HuH-7 (cell line): ENCODE measurements around the gene PODN.

Source experiments
- DNase-seq: peaks from one replicate; pipeline ENCODE4 v3.0.0; 2011; ENCODE audit warnings: low spot score

Gene PODN

DNA sequence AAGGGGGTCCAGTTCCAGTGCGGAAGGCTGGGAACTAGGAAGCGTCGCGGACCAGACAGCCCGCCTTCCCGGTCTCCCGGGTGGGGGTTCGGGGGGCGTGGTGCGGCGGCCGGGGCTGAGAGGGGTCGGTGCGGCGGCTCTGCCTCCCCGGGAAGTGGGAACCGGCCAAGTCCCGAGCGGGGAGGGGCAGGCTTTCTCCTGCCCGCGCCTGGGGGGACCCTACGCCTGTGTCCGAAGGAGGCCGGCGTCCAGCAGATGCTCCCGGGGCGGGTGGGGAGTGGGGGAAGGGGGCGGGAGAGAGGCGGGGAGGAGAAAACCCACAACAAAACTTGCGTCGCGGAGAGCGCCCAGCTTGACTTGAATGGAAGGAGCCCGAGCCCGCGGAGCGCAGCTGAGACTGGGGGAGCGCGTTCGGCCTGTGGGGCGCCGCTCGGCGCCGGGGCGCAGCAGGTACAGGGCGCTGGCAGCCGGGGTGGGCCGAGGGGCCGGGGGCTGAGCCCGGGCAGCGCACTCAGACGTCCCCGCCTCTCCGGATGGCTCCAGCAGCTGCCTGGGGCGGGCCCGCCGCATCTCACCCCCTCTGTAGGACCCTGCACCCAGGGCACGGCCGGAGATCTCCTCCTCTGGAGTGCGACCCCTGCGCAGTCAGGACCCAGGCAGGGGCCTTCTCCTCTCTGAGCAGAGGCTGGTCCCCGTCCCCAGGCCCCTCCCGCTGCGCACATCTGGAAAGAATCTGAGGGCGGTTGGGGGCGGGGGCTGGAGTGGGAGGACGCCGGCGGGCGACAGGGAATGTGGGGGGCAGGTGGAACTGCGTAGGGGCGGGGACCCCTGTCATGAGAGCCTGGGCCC lies at the start of gene PODN:
Gene PODN (plus strand): TSS at position 355 of the 849 bp plus-strand sequence. CDS start 7,643 bp downstream, outside the sequence.
- peak; percentile 51 for DNase-seq

DNA sequence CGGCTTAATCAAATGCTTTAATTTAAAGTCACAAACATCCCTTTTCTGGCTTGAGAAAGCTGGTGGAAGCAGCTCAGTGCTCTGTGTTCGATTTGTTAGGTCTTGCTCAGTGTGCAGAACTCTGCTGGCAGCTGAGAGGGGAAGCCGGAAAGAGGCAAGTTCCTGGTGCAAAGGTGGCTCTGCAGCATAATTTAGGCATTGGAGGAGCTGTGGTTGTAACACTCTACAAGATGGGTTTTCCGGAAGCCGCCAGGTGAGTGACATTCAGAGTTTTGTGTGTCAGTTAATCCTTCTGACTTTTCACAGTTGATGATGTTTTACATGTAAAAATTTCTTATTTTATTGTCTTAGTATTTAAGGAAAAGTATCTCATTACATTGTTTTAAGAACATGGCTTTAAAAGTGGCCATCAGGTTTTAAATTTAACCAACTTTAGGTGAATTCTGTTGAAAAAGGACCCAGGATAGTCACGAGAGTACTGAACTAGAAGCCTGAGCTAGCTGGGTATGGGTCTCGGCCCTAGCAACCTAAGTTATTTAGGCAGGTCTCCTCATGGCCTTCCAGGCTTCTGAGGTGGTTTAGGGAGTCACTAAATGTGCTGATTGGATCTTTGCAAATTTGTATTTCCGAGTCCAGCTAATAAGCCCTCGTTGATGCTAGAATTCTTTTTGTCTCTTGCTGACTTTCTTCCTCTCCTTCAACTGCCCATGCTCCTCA lies 47.1 kb upstream of the PODN start:
- DNase-seq, result peak; percentile 67

- DNase-seq, result no peak
These were observed 46.5 kb upstream of the PODN start for GRCh38 chr1:53015508-53015860.

GRCh38 chr1:53016705-53017104 lies 45.3 kb upstream of the PODN start:
- DNase-seq, result no peak

- no peak for DNase-seq
These were observed 41.4 kb upstream of the PODN start for GRCh38 chr1:53020588-53020987.

DNA sequence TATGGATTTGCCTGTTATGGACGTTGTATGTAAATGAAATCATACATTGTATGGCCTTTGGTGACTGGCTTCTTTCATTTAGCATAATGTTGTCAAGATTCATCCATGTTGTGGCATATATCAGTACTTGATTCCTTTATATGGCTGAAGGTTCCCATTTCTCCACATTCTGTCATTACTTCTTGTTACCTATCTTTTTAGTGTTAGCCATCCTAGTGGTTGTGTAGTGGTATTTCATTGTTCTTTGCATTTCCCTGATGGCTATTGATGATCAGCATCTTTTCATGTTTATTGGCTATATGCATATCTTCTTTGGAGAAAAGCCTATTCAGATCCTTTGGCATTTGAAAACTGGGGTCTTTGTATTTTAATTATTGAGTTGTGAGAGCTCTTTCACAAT lies 39.8 kb upstream of the PODN start:
- DNase-seq, result no peak

GRCh38 chr1:53023546-53023945 lies 38.5 kb upstream of the PODN start:
- DNase-seq, result no peak

GRCh38 chr1:53024117-53024516 lies 37.9 kb upstream of the PODN start:
- no peak for DNase-seq

GRCh38 chr1:53025034-53025768 lies 36.8 kb upstream of the PODN start:
- DNase-seq, result peak; percentile 70

- DNase-seq, result no peak
These were observed 36.3 kb upstream of the PODN start for GRCh38 chr1:53025769-53026112.

- DNase-seq, result no peak
These were observed 35.8 kb upstream of the PODN start for GRCh38 chr1:53026254-53026653.

DNA sequence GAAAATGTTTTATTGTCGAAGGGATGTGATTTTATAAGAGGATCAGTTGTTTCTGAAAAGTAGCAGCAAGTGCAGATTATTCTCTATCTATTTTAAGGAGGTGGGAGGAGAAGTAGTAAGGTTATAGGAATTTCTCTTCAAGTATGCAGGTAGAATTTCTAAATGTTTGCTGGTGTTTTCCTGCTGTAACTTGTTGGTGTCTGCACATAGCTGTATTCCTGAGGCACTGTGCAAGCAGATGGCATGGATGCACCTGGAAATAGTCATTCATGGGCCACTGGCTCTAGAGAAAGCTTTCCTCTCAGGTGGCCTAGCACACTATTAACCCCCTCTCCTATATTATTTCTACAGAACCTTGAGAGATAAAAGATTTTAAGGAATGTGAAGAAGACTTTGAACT lies 30.3 kb upstream of the PODN start:
- no peak for DNase-seq

- no peak for DNase-seq
These were observed 24.9 kb upstream of the PODN start for GRCh38 chr1:53037159-53037558.

- DNase-seq, result no peak
These were observed 23.4 kb upstream of the PODN start for GRCh38 chr1:53038566-53038965.

DNA sequence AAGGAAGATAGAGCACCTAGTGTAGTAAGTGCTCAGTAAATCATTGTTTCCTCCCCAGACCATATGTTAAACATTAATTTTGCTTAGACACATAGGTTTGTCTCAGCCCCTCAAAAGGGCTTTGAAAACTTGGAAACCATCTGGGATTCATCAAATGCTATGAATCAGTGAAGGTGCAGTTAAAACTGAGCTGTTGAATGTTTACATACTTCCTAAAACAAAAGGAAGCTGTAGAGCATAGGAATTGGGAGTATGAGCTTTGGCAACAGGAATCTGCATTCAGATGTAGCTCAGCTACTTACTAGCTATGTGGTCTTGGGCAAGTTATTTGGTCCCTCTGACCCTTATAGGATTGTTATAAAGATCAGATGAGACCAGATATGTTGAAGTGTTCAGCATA lies 18.7 kb upstream of the PODN start:
- DNase-seq, result no peak

DNA sequence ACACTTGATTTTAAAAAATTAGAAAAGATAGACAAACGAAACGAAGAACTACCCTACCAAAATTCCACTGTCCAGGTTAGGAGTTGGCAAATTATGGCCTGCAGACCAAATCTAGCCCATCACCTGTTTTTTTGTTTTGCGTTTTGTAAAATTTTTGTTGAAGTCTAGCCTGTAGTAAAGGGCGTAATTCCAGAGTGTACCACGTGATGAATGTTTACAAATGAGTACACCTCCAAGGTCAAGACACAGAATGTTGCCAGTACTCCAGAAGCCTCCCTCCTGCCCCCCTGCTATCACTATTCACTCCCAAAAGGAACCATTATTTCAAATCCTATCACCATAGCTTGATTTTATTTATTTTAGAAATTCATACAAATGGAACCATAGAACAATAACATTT lies 17.1 kb upstream of the PODN start:
- DNase-seq, result no peak

DNA sequence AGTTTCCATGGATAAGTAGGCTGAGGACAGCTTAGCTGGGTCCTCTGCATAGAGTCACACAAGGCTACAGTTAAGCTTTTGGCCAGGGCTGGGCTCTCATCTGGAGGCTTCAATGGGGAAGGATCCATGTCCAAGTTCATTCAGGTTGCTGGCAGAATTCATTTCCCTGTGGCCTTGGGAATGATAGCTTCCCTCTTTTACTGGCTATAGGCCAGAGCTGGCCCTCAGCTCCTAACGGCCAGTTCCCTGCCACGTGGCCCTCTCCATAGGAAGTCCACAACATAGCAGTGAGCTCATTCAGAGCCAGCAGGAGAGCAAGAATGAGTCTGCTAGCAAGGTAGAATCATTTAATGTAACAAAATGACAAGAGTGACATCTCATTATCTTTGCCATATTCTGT lies 15.1 kb upstream of the PODN start:
- no peak for DNase-seq

GRCh38 chr1:53047737-53048736 lies 14.0 kb upstream of the PODN start:
- no peak for DNase-seq

GRCh38 chr1:53048960-53049573 lies 12.9 kb upstream of the PODN start:
- no peak for DNase-seq

- no peak for DNase-seq
These were observed 12.4 kb upstream of the PODN start for GRCh38 chr1:53049574-53049967.

DNA sequence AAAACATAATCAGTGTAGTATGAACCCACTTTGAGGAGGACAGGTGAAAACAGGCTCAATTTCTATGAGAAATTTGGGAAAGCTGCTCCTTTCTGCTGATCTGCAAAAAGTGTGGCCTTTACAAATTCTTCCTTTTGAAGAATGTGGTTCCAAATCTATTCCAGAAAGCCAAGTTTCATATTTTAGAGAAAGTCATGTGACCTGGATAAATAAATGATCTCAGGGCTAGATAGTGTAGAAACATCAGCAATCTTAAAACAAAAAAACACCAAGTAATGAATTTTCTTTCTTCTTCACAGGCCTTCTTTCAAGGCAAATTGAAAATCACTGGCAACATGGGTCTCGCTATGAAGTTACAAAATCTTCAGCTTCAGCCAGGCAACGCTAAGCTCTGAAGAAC lies 11.7 kb upstream of the PODN start:
- DNase-seq, result no peak
